SK-N-SH treated with all-trans-retinoic acid at 6 μM for 48 hours (cell line): ENCODE measurements around the gene PPARA.

Experiments used
- ARNTL ChIP-seq: fragments of 450-650 bp; formaldehyde crosslinking; IDR thresholded peaks from 2 replicates; pipeline ENCODE4 v1.5.0; 2020; ENCODE audit warnings: low read depth, mild to moderate bottlenecking, moderate library complexity, borderline replicate concordance
- CSDC2 ChIP-seq: fragments of 250-450 bp; sonication (Bioruptor Pico); IDR thresholded peaks from 2 replicates; pipeline ENCODE4 v1.5.0; 2020; ENCODE audit warnings: mild to moderate bottlenecking, moderate library complexity
- ESRRG ChIP-seq: fragments of 250-450 bp; sonication (Bioruptor Pico); IDR thresholded peaks from 2 replicates; pipeline ENCODE4 v1.6.1; 2021; ENCODE audit warnings: mild to moderate bottlenecking
- GLIS3 ChIP-seq: fragments of 250-450 bp; sonication (Bioruptor Pico); IDR thresholded peaks from 2 replicates; pipeline ENCODE4 v1.5.0; 2020; ENCODE audit warnings: mild to moderate bottlenecking, moderate library complexity
- PPARA ChIP-seq: fragments of 250-450 bp; sonication (Bioruptor Pico); IDR thresholded peaks from 2 replicates; pipeline ENCODE4 v1.5.0; 2020; ENCODE audit warnings: mild to moderate bottlenecking, borderline replicate concordance
- SNAI2 ChIP-seq: fragments of 250-450 bp; sonication (Bioruptor Pico); IDR thresholded peaks from 2 replicates; pipeline ENCODE4 v1.5.0; 2020; ENCODE audit warnings: mild to moderate bottlenecking, moderate library complexity
- ZFP3 ChIP-seq: fragments of 250-450 bp; sonication (Bioruptor Pico); IDR thresholded peaks from 2 replicates; pipeline ENCODE4 v1.5.0; 2020; ENCODE audit warnings: mild to moderate bottlenecking, moderate library complexity
- ZFP30 ChIP-seq: fragments of 450-650 bp; formaldehyde crosslinking; IDR thresholded peaks from 2 replicates; pipeline ENCODE4 v1.5.0; 2022; ENCODE audit warnings: mild to moderate bottlenecking, moderate library complexity
- ZNF565 ChIP-seq: fragments of 450-650 bp; formaldehyde crosslinking; conservative IDR thresholded peaks from 2 replicates; pipeline ENCODE4 v1.5.0; 2020; ENCODE audit warnings: low read depth, mild to moderate bottlenecking, moderate library complexity
- ZNF8 ChIP-seq: fragments of 450-650 bp; formaldehyde crosslinking; IDR thresholded peaks from 2 replicates; pipeline ENCODE4 v1.5.0; 2020; ENCODE audit warnings: mild to moderate bottlenecking, moderate library complexity
- TF ChIP-seq, protein P1 (sequence below): fragments of 250-450 bp; sonication (Bioruptor Pico); IDR thresholded peaks from 2 replicates; pipeline ENCODE4 v1.8.0; 2020; ENCODE audit warnings: mild to moderate bottlenecking, moderate library complexity, borderline replicate concordance
- TF ChIP-seq, protein P2 (sequence below): fragments of 250-450 bp; sonication (Bioruptor Pico); IDR thresholded peaks from 2 replicates; pipeline ENCODE4 v1.5.0; 2020; ENCODE audit warnings: mild to moderate bottlenecking, moderate library complexity
- TF ChIP-seq, protein P3 (sequence below): fragments of 250-450 bp; sonication (Bioruptor Pico); IDR thresholded peaks from 2 replicates; pipeline ENCODE4 v1.5.1; 2021; ENCODE audit warnings: mild to moderate bottlenecking, moderate library complexity

DNA sequence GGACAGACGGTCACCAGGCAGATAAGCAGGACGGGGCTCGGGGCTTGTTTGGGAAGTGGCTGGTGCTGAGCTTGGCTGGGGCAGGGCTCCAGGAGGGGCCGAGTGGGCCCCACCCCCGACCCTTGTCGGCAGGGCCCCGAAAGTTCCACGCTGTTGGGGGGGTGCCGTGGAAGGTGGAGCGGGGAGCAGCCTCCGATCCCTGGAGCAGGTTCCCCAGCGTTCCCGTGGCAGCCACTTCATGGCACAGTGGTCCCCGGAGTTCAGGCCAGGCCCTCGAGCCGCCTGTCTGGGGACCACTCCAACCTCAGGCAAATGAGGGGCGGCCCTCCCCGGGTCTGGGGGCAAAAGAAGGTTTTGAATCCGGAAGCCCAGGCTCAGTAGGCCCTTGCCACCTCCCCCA is 46.7 kb upstream of the PPARA start:
- TF ChIP-seq, protein P1, sequence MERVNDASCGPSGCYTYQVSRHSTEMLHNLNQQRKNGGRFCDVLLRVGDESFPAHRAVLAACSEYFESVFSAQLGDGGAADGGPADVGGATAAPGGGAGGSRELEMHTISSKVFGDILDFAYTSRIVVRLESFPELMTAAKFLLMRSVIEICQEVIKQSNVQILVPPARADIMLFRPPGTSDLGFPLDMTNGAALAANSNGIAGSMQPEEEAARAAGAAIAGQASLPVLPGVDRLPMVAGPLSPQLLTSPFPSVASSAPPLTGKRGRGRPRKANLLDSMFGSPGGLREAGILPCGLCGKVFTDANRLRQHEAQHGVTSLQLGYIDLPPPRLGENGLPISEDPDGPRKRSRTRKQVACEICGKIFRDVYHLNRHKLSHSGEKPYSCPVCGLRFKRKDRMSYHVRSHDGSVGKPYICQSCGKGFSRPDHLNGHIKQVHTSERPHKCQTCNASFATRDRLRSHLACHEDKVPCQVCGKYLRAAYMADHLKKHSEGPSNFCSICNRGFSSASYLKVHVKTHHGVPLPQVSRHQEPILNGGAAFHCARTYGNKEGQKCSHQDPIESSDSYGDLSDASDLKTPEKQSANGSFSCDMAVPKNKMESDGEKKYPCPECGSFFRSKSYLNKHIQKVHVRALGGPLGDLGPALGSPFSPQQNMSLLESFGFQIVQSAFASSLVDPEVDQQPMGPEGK (CRISPR knock-in tag), result no peak
- TF ChIP-seq, protein P2, sequence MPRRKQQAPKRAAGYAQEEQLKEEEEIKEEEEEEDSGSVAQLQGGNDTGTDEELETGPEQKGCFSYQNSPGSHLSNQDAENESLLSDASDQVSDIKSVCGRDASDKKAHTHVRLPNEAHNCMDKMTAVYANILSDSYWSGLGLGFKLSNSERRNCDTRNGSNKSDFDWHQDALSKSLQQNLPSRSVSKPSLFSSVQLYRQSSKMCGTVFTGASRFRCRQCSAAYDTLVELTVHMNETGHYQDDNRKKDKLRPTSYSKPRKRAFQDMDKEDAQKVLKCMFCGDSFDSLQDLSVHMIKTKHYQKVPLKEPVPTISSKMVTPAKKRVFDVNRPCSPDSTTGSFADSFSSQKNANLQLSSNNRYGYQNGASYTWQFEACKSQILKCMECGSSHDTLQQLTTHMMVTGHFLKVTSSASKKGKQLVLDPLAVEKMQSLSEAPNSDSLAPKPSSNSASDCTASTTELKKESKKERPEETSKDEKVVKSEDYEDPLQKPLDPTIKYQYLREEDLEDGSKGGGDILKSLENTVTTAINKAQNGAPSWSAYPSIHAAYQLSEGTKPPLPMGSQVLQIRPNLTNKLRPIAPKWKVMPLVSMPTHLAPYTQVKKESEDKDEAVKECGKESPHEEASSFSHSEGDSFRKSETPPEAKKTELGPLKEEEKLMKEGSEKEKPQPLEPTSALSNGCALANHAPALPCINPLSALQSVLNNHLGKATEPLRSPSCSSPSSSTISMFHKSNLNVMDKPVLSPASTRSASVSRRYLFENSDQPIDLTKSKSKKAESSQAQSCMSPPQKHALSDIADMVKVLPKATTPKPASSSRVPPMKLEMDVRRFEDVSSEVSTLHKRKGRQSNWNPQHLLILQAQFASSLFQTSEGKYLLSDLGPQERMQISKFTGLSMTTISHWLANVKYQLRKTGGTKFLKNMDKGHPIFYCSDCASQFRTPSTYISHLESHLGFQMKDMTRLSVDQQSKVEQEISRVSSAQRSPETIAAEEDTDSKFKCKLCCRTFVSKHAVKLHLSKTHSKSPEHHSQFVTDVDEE (CRISPR knock-in tag), result no peak
- TF ChIP-seq GLIS3 (CRISPR knock-in tag), result no peak
- TF ChIP-seq, protein P3, sequence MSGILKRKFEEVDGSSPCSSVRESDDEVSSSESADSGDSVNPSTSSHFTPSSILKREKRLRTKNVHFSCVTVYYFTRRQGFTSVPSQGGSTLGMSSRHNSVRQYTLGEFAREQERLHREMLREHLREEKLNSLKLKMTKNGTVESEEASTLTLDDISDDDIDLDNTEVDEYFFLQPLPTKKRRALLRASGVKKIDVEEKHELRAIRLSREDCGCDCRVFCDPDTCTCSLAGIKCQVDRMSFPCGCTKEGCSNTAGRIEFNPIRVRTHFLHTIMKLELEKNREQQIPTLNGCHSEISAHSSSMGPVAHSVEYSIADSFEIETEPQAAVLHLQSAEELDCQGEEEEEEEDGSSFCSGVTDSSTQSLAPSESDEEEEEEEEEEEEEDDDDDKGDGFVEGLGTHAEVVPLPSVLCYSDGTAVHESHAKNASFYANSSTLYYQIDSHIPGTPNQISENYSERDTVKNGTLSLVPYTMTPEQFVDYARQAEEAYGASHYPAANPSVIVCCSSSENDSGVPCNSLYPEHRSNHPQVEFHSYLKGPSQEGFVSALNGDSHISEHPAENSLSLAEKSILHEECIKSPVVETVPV (CRISPR knock-in tag), result no peak
- no peak for TF ChIP-seq ESRRG
- no peak for TF ChIP-seq ZFP3 (CRISPR knock-in tag)
- TF ChIP-seq ZNF8, result no peak
- TF ChIP-seq SNAI2, result no peak
- no peak for TF ChIP-seq ZFP30 (CRISPR knock-in tag)
- no peak for TF ChIP-seq PPARA
- TF ChIP-seq CSDC2, result no peak
- TF ChIP-seq ZNF565 (CRISPR knock-in tag), result no peak
- no peak for TF ChIP-seq ARNTL (CRISPR knock-in tag)
